Right ventricle myocardium superior (tissue), 1 donor: ENCODE measurements around the gene SUB1. TPM values are rescaled to one million over a fixed set of nuclear protein-coding genes. Genes with fewer than 3 reads are reported as not detected.
"Not testable (repeated sequence)": the region's sequence is repeated elsewhere in the genome, so short reads cannot be mapped to it uniquely, and the experiment has no call there.

ENCODE experiments used
- ATAC-seq: fragments of 200-7000 bp; cut with Tn5 transposase; one replicate; pipeline ENCODE4 v1.9.1; 2020; ENCODE audit warnings: mild to moderate bottlenecking; ENCODE audit not compliant: poor library complexity
- DNase-seq: peaks from one replicate; pipeline ENCODE4 v3.0.0-alpha.2; 2020
- intact Hi-C: fragments of 100-400 bp; cut with DNase I; formaldehyde crosslinking; loops from one replicate; pipeline ENCODE4 v1.11.2; 2022
- total RNA-seq: library from RNA; stranded (reverse); fragmentation: NEBNext Ultra II Directional; extraction: Animal tissue kit (Norgen Biotek cat#: 25700); gene quantifications from one replicate; pipeline ENCODE4 v1.2.1, GENCODE V29; 2021
- donor health status: DM: no; HTN: yes; CAD: no; lungs with severe emphysema.

SUB1 gene
- total RNA-seq, 1 donor from 2014 or later: 175 TPM

- intact Hi-C loops: no loop called here
- DNase-seq (no peak), ATAC-seq (no peak)
Observed at GRCh38 chr5:32562056-32562455, 23.3 kb upstream of the SUB1 start.

- no peak for ATAC-seq
- intact Hi-C loops: no loop called here
- DNase-seq: no peak
Observed at GRCh38 chr5:32562843-32563242, 22.5 kb upstream of the SUB1 start.

- ATAC-seq (peak; percentile 67), DNase-seq (no peak)
- intact Hi-C loops: no loop called here
Observed at GRCh38 chr5:32563614-32564013, 21.7 kb upstream of the SUB1 start.

GRCh38 chr5:32565145-32565544 lies 20.2 kb upstream of the SUB1 start:
- ATAC-seq (no peak), DNase-seq (no peak)
- intact Hi-C loops: no loop called here

GRCh38 chr5:32566319-32567111 lies 18.8 kb upstream of the SUB1 start:
- ATAC-seq (no peak), DNase-seq (no peak)
- intact Hi-C loops: no loop called here

GRCh38 chr5:32571128-32571527 lies 14.2 kb upstream of the SUB1 start:
- DNase-seq (no peak), ATAC-seq (no peak)
- intact Hi-C loops: no loop called here

- ATAC-seq (no peak), DNase-seq (no peak)
- intact Hi-C loops: no loop called here
Observed at GRCh38 chr5:32572778-32573480, 12.4 kb upstream of the SUB1 start.

GRCh38 chr5:32573481-32573854 lies 11.9 kb upstream of the SUB1 start:
- intact Hi-C loops, DNase-seq, ATAC-seq: not testable (repeated sequence)

- intact Hi-C loops: no loop called here
- DNase-seq (no peak), ATAC-seq (no peak)
Observed at GRCh38 chr5:32574540-32575175, 10.7 kb upstream of the SUB1 start.

GRCh38 chr5:32578363-32578762 lies 7.0 kb upstream of the SUB1 start:
- ATAC-seq: no peak
- no peak for DNase-seq
- intact Hi-C loops: no loop called here

- DNase-seq (no peak), ATAC-seq (no peak)
- intact Hi-C loops: no loop called here
Observed at GRCh38 chr5:32578764-32579163, 6.6 kb upstream of the SUB1 start.

- DNase-seq: no peak
- ATAC-seq: no peak
- intact Hi-C loops: no loop called here
Observed at GRCh38 chr5:32581010-32581785, 4.2 kb upstream of the SUB1 start.

GRCh38 chr5:32583582-32584232 lies 1.6 kb upstream of the SUB1 start:
- intact Hi-C loops: no loop called here
- no peak for DNase-seq
- no peak for ATAC-seq

GRCh38 chr5:32584646-32585045 lies 711 bp upstream of the SUB1 start:
- DNase-seq (no peak), ATAC-seq (no peak)
- intact Hi-C loops: loop anchor here (5.0 kb wide), 1 partner anchor 92 kb away; no protein-coding TSS in a partner anchor

GRCh38 chr5:32585122-32585445 lies 273 bp upstream of the SUB1 start:
- DNase-seq: no peak
- intact Hi-C loops: loop anchor here (5.0 kb wide), 1 partner anchor 93 kb away; no protein-coding TSS in a partner anchor

GRCh38 chr5:32586276-32586599 lies 881 bp downstream of the SUB1 start:
- intact Hi-C loops: loop anchor here (5.0 kb wide), 1 partner anchor 94 kb away; no protein-coding TSS in a partner anchor
- ATAC-seq (no peak), DNase-seq (no peak)

More at GRCh38 chr5:32585122-32585445, 273 bp upstream of the SUB1 start:
- ATAC-seq: no peak

GRCh38 chr5:32587067-32587551 lies 1.8 kb downstream of the SUB1 start:
- DNase-seq (no peak), ATAC-seq (no peak)
- intact Hi-C loops: loop anchor here (5.0 kb wide), 1 partner anchor 95 kb away; no protein-coding TSS in a partner anchor

- intact Hi-C loops: loop anchor here (5.0 kb wide), 1 partner anchor 97 kb away; no protein-coding TSS in a partner anchor
- no peak for ATAC-seq
- no peak for DNase-seq
Observed at GRCh38 chr5:32589416-32589815, 4.1 kb downstream of the SUB1 start.
